HG02610 (cell line): Measurements from ENCODE around the gene CDH13.

Experiments used
- ATAC-seq: cut with Tn5 transposase; IDR thresholded peaks from one replicate; pipeline ENCODE4 v1.9.1; 2021; ENCODE audit warnings: mild to moderate bottlenecking, moderate library complexity; ENCODE audit not compliant: unreplicated experiment

CDH13 gene

GRCh38 chr16:82773018-82773417 is 146.2 kb downstream of the CDH13 start:
- no peak for ATAC-seq

- ATAC-seq: no peak
Measured at GRCh38 chr16:82776470-82777146, 149.8 kb downstream of the CDH13 start.

GRCh38 chr16:82782715-82783251 is 156.0 kb downstream of the CDH13 start:
- no peak for ATAC-seq

- ATAC-seq: no peak
Measured at GRCh38 chr16:82783933-82784572, 157.3 kb downstream of the CDH13 start.

- no peak for ATAC-seq
Measured at GRCh38 chr16:82784573-82784968, 157.8 kb downstream of the CDH13 start.

GRCh38 chr16:82788225-82788624 is 161.5 kb downstream of the CDH13 start:
- ATAC-seq: no peak

GRCh38 chr16:82788919-82789318 is 162.2 kb downstream of the CDH13 start:
- ATAC-seq: no peak

GRCh38 chr16:82792693-82793092 is 165.9 kb downstream of the CDH13 start:
- no peak for ATAC-seq

- no peak for ATAC-seq
Measured at GRCh38 chr16:82793528-82794245, 166.9 kb downstream of the CDH13 start.

- no peak for ATAC-seq
Measured at GRCh38 chr16:82796047-82796446, 169.3 kb downstream of the CDH13 start.

GRCh38 chr16:82801361-82801760 is 174.6 kb downstream of the CDH13 start:
- no peak for ATAC-seq

- ATAC-seq: no peak
Measured at GRCh38 chr16:82805866-82806265, 179.1 kb downstream of the CDH13 start.

GRCh38 chr16:82807311-82807710 is 180.5 kb downstream of the CDH13 start:
- ATAC-seq: no peak

- no peak for ATAC-seq
Measured at GRCh38 chr16:82808036-82808435, 181.3 kb downstream of the CDH13 start.

- no peak for ATAC-seq
Measured at GRCh38 chr16:82810077-82810476, 183.3 kb downstream of the CDH13 start.

- no peak for ATAC-seq
Measured at GRCh38 chr16:82814059-82814458, 187.3 kb downstream of the CDH13 start.

- no peak for ATAC-seq
Measured at GRCh38 chr16:82819286-82819685, 192.5 kb downstream of the CDH13 start.

GRCh38 chr16:82820855-82821254 is 194.1 kb downstream of the CDH13 start:
- ATAC-seq: no peak

- ATAC-seq: no peak
Measured at GRCh38 chr16:82824408-82824807, 197.6 kb downstream of the CDH13 start.

GRCh38 chr16:82829301-82829700 is 202.5 kb downstream of the CDH13 start:
- no peak for ATAC-seq

GRCh38 chr16:82830944-82831343 is 204.2 kb downstream of the CDH13 start:
- no peak for ATAC-seq

GRCh38 chr16:82832821-82833220 is 206.1 kb downstream of the CDH13 start:
- ATAC-seq: no peak
